HL-60 (cell line): ENCODE data around the gene DTWD2.

ENCODE experiments used
- CTCF ChIP-seq: IDR thresholded peaks from one replicate; pipeline ENCODE4 v1.5.1; 2011; ENCODE audit warnings: low read length, control low read depth, inconsistent platforms; ENCODE audit not compliant: insufficient read depth
- GABPA ChIP-seq: IDR thresholded peaks from 2 replicates; pipeline ENCODE4 v1.6.1; 2012; ENCODE audit warnings: low read depth
- POLR2AphosphoS5 ChIP-seq: IDR thresholded peaks from 2 replicates; pipeline ENCODE4 v1.6.1; 2012; ENCODE audit warnings: low read depth

GRCh38 chr5:118902656-118903438 lies 85.5 kb downstream of the DTWD2 start:
- no peak for TF ChIP-seq CTCF
- TF ChIP-seq POLR2AphosphoS5: no peak
- TF ChIP-seq GABPA: no peak
